NCI-H1048 (cell line): ENCODE results near the gene TMEM181.

Experiments used
- DNase-seq: peaks from one replicate; lab custom pipeline; 2025; lab: John Stamatoyannopoulos, UW

The TMEM181 gene

DNA sequence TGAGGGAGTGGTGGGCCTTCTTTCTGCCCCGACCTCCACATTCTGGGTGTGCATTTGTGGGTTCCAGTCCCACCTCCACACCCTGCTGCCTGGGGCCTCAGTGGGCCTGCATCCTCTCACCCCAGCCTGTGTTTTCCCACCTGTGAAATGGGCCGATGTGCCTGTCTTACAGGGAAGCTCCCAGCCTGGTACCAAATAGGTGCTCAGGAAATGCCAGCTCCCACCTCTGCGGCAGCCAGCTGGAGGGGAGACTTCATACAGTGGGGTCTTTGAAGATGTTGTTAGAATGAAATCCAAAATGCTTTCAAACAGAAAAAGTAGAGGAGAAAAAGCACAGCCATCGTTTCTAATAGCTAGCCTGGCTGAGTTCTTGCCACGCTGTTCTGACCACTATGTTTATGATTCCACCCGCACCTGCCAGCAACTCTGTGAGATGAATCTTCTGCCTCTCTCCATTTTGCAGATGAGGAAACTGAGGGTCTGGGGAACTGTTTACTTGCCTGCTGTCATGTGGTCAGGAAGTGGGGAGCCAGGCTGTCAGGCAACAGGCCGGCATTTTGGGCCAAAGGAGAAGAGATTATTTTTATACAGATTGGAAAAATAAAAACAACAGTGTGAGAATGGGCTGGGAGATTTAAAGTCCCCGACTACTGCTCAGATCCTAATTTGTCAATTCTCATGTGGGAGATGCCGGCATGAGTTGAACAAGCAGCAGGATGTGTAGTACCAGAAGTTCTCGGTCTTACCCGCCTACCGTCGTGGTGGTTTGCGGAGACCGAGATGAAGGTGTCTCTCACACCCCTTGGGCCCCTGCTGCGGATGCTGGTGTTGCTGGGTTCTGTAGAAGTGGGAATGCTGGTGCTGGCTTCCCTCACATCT, 4.6 kb downstream of the TMEM181 start:
- DNase-seq = no peak

DNA sequence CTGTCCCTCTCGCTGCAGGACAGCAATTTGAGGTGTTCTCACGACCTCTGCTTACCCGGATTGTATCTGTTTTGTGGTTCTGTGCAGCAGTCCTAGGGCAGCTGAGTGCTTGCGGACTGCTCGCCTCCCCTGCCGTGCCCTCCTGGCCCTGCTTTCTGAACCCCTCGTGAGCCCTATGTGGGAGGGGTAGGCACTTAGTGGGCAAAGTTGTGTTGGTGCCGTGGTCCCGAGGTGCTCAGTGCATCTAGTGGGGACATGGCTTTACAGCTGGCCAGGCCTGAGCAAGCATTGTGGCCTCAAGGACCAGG, 5.2 kb downstream of the TMEM181 start:
- DNase-seq = no peak

DNA sequence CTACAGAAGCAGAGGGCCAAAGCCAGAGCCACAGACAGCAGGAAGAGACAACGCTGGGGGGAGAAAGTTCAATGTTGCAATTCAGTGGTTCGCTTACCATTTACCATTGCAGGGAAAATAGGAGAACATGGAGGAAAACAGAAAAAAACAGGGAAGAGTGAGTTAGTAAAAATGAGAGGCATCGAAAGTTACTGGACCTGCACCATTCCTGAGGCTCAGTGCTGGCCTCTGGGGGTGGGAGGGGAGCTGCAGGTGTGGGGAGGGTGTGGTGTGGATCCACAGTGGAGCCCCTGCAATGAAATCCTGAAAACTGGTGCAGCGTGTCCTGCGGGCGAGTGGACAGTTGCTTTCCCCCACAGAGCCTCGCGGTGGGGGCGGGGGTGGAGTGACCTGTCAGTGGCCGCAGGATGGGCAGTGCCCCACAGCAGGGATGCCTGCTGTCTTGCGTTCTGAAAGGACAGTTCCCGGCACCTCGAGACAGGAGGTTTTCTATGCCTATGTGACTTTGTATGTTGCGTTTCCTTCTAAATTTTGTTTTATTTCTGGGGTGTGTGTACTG, 5.7 kb downstream of the TMEM181 start:
- DNase-seq = no peak

DNA sequence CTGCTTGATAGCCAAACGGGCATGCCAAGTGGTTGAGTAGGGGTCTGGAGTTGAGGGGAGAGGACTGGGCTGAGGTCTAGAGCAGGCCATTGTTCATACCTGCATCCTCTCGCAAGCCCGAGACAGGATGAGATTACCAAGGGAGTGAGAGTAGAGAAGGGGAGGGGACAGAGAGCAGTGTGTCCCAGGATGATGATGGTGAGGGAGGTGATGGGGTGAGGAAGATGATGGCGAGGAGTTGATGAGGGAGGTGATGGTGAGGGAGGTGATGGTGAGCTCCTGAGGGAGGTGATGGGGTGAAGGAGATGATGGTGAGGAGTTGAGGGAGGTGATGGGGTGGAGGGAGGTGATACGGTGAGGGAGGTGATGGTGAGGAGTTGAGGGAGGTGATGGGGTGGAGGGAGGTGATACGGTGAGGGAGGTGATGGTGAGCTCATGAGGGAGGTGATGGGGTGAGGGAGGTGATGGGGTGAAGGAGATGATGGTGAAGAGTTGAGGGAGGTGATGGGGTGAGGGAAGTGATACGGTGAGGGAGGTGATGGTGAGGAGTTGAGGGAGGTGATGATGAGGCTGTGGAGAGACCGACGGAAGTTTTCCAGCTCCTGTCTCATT, 6.4 kb downstream of the TMEM181 start:
- no peak for DNase-seq

DNA sequence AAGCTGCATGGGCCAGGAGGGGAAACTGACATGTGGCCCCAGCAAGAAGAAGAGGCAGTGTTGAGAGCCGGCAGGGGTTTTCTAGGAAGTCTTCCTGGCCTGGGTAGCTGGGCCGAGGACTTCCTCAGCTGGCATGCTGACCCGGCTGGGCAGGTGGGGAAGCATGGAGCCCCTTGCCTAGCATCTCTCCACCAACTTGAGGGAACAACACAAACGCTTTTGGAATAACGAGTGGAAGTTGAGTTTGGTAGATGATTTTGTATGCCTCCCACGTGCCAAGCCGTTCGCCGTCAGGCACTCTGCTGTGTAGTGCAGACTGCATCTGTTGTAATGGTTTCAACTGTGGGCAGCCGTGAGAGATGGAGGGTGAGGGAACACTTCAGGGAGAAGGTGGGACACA, 7.3 kb downstream of the TMEM181 start:
- DNase-seq = no peak

DNA sequence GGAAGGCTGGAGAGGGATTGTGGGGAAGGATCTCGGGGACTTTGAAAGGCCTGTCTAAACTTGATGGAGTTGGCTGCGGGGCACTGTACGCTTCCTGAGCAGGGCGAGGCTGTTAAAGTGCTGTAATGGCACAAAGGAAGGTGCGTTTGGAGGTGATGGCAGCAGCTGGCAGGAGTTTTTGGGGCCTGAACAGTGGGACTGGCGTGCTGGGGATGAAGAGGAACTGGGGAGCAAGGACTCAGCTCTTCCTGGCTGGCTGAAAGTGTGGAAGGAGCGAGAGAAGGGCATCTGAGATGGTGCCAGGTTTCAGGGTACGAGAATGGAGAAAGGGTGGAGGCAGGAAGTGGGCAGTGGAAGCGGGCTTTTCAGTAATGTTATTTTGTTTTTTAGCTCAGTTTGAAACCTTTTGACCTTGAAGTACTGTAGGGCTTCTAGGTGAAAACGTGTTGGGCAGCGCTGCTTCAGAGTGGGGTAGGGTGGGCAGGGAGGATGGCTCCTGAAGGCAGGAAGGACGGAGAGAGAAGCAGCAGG, 8.0 kb downstream of the TMEM181 start:
- DNase-seq = no peak

DNA sequence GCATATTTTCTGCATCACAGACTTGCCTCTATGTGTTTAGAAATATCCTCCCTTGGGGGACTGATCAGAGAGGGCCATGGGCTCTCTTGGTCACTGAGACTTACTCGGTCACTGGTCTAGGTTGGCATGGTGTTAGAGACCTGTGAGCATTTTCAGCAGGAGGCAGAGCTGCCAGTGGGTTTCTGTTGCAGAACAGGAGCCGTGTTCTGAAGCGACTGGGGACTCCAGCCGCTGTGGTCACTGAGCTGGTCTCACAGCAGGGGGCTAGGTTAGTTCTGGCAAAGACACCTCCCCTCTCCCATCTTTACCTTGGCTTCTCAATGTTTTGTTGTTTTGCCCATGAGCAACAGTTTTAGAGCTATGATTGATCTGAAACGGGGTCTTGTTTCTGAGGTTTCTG, 8.7 kb downstream of the TMEM181 start:
- DNase-seq = no peak

DNA sequence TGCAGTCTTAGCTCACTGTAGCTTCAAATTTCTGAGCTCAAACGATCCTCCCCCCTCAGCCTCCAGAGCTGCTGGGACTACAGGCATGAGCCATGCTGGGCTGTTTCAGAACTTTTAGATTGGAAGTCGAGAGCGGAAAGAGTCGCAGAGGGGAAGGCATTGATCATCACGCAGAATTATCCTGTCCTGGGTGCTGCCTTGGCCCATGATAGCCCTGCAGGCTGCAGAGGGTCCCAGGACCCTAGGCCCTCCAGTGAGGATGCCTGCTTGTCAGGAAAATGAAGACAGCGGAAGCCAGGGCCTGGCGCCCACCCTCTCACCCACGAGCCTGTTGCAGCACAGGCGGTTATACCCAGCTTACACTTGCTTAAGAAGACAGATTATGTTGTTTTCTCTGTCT, 9.1 kb downstream of the TMEM181 start:
- no peak for DNase-seq

DNA sequence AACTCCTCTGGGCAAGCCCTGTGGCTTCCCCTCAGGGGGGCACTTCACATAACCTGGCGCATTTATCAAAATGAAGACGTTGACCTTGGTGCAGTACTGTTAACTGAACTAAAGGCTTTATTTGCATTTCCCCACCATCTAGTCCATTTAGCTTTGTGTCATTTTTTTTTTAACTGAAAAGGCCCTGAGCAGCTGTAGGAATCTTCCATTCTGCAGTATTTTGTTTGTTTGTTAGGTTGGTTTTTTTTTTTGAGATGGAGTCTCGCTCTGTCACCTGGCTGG, 10.7 kb downstream of the TMEM181 start:
- no peak for DNase-seq

DNA sequence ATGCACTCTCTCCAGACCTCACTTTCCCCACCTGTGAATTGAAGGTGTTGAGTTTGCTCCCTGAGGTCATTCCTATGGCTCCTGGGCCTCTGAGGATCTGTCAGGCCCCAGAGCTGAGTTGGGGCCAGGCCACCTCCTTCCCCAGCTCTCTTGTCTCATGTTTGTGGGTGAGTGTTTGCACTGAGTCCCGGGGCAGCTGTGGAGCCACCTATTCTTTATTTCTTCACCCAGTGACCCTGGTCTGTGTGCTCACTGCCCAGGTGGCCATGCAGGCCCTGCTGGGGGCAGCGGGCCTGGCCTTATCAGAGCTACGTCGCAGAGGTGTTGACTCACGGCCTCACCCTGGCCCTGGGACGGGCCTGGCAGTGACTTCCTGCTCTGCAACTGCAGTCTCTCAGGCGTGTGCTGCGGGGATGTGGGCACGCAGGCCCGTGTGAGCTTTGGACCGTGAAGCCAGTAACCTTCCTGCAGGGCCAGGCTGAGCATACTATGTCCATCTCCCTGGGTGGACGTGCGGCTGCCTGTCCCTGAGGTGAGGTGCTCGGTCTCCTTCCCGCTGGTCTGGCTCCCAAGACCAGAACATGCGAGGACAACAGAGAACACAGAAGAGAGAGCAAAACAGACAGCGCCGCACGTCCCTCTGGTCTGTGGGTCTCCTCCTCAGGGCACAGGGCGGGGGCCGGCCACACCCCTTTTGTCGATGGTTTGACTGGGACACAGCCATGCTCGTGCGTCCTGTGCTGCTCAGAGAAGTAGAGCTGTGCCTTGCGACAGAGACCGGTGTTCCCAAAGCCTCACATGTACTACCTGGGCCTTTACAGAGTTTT, 12.1 kb downstream of the TMEM181 start:
- no peak for DNase-seq

DNA sequence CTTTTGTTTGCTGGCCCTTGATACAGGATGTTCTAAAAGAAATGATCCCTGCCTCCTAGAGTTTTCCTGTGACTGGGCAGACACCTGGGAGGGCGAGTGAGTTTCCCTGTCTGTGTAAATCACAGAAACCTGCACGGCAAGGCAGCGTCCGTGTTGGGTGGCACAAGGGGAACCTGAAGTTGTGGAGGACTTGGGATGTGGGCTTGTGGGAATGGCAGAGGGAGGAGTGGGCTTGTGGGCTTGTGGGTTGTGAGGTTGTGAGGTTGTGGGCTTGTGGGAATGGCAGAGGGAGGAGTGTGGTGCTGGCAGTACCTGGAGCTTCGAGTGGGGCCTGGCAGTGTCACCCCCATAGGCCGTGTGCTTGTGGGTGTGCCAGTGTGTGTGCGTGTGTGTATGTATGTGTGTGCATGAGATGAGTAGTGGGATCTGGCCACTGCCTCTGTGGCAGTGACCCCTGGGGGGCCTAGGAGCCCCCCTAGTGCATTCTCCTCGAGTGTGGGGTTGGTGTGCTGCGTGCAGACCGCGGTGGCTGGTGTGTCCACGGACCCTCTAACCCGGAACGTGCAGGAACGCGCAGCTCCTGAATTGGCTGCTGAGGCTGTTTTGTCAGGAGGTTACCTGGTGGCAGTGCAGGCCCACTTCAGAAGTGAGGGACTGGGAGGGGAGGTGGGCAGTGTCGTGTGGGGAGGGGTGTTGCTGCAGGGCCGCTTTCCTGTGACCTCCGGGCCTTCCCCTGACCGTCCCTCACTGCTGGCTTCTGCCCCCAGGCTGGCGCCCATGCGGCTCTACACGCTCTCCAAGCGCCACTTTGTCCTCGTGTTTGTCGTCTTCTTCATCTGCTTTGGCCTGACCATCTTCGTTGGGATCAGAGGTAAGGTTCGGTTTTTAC, 13.0 kb downstream of the TMEM181 start:
- DNase-seq = no peak

DNA sequence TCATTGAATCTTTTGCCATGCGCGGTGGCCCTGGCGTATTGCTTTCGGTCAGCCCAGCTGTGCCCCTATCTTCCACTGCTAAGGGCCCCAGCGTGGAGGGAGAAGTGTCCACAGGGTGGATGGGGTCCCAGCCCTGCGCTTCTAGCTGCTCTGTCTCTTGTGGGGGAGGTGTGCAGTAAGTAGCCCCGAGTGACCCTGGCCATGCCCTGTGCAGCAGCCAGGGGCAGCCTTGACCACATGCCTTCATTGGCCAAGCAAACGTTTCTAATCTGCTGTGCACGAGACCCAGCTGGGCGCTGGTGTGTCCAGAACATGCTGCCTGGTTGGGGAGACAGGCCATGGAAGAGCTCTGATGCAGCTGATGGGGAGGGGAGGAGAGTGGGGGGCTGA, 13.6 kb downstream of the TMEM181 start:
- no peak for DNase-seq

DNA sequence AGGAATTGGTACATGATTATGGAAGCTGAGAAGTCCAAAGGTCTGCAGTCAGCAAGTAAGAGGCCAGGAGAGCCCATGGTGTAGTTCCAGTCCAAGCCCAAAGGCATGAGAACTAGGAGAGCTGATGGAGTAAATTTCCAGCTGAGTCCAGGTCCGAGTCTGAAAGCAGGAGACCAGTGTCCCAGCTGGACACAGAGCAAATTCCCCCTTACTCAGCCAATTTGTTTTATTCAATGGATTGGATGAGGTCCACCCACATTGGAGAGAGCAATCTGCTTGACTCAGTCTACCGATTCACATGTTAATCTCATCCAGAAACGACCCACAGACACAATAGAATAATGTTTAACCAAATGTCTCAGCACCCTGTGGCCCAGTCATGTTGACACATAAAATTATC, 14.9 kb downstream of the TMEM181 start:
- no peak for DNase-seq

DNA sequence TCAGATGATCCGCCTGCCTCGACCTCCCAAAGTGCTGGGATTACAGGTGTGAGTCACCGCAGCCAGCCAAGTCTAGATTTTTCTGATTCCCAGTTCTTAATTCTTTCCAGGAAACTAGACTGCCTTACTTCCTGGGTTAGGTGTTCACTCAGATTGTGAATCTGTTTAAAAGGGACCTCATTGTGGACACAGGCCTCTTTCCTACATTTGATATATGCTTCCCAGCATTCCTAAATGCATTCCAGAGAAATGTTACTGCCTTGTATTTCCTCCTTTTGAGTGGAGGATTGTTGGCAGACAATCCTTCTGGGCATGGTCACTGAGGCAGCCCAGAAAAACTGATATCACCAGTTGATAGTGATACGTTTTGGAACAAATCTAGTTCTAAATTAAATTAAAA, 15.7 kb downstream of the TMEM181 start:
- DNase-seq = no peak

DNA sequence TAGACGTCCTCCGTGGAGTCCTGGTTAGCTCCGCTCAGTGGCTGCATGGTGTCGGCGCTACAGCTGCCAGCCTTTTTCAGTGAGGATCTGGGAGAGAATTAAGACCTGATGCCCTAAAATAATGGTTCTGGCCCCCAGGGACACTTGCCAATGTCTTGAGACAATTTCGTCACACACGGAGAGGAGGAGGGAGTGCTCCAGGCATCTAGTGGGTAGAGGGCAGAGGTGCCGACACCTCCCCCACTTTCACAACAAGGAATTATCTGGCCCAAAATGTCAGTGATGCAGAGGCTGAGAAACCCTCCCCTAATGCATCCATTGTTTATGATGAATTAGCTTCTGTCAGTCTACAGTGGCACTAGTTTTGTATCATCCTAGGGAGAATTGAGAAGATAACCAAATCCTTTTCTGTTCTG, 24.4 kb downstream of the TMEM181 start:
- no peak for DNase-seq

DNA sequence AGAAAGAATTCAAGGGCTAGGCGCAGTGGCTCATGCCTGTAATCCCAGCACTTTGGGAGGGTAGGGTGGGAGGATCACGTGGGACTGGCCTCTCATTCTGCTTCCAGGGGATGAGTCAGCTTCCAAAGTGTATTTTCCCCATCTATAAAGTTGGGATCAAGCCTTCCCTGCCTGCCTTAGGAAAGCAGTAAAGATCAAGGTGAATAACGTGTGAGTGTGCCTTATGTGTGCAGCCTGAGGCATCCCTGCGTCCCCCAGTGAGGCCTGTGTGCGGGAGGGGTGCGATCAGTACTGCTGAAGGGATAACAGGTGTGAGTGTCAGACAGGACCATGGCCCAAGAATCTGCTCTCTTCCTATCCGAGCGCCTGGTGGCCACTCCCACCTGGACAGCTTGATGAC, 26.8 kb downstream of the TMEM181 start:
- no peak for DNase-seq

DNA sequence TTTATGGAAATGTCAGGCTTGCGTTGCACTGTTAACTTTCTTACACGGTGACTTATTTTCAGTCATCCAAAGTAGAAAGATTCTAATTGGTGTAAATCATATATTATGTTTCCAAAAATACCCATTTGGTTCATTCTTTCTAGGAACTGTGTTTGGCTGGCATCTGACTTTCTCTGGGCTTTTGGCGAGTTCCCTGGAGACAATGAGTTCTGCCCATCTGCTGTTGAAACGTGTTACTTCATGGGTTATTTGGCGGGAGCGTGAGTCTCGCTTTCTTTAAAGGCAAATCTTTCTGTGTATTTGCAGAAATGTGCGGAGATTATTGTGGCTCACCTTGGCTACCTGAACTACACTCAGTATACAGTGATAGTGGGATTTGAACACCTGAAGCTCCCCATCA, 29.5 kb downstream of the TMEM181 start:
- DNase-seq = no peak

DNA sequence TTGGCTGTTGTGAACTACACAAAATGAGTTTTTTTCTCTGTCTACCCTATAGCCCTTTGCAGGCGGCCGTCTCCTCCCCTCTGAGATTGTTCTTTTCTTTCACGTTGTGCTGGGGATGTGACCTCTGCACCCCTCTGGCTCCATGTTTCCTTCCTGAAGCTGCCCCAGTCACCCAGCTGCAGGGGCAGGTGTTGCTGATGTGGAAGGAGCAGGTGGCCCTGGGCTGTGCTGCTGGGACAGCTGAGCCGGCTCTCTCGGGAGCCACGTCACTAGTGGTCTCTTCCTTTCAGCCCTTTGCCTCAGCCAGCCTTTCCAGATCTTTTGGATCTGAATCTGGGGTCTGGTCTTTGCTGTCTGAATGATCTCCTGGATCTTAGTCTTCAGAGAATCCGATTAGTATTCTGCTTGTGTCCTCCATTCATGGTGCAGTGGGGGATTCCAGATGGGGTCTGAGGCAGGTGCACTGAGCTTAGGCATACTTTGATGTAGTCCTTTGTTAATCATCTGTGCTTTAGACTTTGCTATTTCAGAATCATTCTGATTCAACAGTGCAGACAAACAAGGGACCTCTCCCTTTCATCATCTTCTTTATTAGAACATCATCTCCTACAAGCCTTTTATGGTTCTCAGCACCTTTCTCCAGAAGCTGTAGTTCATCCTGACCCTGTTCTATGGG, 31.4 kb downstream of the TMEM181 start:
- no peak for DNase-seq

DNA sequence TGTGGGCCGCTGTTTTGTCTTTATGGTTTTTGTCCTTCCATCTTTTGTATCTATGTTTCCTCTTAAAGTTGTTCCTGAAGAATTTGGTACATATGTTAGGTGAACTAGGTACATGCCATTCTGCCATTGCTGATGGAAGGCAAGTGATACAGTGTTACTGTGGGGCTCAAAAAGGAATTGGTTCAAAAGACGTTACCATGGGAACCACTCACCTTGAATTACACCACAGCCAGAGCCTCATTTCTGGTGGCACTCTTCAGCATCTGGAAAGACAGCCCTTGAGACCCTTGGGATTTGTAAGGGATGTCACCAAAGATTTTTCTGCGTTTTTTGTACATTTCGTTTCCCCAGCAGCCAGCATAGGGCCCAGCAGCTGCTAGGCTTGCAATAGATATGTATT, 31.9 kb downstream of the TMEM181 start:
- no peak for DNase-seq

DNA sequence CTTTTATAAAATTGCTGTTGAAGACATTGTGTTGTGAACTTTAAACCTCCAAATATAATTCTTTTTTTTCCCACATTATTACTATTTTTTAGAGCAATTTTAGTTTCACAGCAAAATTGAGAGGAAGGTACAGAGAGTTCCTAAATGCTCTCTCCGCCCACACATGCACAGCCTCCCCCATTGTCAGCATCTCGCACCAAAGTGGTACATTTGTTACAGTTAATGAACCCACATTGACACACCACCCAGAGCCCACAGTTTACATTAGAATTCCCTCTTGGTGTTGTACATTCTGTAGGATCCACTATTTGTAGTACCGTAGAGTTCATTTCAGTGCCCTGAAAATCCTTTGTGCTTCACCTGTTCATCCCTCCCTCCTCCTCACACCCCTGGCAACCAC, 33.8 kb downstream of the TMEM181 start:
- DNase-seq = no peak

DNA sequence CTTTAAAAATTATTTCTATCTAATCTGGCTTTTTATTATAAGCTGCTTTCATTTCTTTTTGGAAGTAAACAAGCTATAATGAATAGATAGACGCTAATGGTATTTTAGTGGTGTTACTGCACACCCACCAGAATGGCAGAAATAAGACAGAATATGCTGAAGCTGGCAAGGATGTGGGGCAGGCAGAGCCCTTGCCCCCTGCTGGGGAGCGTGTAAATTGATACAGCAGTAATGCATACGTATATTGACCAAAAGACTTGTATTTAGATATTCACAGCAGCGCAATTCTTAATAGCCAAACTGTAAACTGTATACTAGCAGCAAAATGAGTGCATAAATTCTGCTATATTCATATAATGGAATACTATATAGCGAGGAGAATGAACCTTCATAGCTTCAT, 35.3 kb downstream of the TMEM181 start:
- no peak for DNase-seq
